ENCODE results near the gene CRTAC1. TPM values are rescaled to one million over a fixed set of nuclear protein-coding genes. Genes with fewer than 3 reads are reported as not detected.

Gene CRTAC1
- total and polyA plus RNA-seq, 12 donors, result 0.09 to 1.4 (median 0.48) TPM; not detected in 4

DNA sequence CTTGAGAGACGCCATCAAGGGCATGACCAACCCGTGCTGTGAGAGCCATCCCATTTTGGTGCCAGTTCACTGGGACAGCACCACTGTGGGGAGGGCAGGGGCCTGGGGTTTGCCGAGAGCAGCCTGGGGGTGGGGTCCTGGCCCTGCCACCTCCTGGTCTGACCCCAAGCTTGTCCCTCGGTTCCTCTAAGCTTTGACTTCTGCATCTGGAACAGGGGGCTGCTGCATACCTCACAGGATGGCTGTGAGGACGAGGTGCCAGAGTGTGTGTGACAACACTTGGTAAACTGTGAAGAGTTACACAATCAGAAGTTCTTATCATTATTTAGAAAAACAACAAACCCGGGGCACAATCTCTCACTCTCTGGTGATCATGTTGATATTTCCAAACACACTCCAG is 89.9 kb downstream of the CRTAC1 start:
- no peak overlapping the region for H3K4me3 ChIP-seq
- intact Hi-C loops (cut with DNase I), result no loop called here
- H3K27ac ChIP-seq, result no peak overlapping the region
- no peaks in the 10 kb centered on the region for H3K9me3 ChIP-seq (replicated peaks in 1 of 3)
- H3K36me3 ChIP-seq (replicated peaks in 1 of 2), result no peaks in the 10 kb centered on the region
- no peak for TF ChIP-seq POLR2A (IDR thresholded peaks at IDR 0.05)
- TF ChIP-seq, protein P1, sequence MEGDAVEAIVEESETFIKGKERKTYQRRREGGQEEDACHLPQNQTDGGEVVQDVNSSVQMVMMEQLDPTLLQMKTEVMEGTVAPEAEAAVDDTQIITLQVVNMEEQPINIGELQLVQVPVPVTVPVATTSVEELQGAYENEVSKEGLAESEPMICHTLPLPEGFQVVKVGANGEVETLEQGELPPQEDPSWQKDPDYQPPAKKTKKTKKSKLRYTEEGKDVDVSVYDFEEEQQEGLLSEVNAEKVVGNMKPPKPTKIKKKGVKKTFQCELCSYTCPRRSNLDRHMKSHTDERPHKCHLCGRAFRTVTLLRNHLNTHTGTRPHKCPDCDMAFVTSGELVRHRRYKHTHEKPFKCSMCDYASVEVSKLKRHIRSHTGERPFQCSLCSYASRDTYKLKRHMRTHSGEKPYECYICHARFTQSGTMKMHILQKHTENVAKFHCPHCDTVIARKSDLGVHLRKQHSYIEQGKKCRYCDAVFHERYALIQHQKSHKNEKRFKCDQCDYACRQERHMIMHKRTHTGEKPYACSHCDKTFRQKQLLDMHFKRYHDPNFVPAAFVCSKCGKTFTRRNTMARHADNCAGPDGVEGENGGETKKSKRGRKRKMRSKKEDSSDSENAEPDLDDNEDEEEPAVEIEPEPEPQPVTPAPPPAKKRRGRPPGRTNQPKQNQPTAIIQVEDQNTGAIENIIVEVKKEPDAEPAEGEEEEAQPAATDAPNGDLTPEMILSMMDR (IDR thresholded peaks at IDR 0.05), result no peak
- no peak for DNase-seq
- H3K27me3 ChIP-seq, result no peaks in the 10 kb centered on the region
- no peaks in the 10 kb centered on the region for H3K4me1 ChIP-seq (replicated peaks in 1 of 2)
- WGBS, 4 donors, result 32 to 43% (median 41%) methylated on average over 6 of the region's 6 CpGs

DNA sequence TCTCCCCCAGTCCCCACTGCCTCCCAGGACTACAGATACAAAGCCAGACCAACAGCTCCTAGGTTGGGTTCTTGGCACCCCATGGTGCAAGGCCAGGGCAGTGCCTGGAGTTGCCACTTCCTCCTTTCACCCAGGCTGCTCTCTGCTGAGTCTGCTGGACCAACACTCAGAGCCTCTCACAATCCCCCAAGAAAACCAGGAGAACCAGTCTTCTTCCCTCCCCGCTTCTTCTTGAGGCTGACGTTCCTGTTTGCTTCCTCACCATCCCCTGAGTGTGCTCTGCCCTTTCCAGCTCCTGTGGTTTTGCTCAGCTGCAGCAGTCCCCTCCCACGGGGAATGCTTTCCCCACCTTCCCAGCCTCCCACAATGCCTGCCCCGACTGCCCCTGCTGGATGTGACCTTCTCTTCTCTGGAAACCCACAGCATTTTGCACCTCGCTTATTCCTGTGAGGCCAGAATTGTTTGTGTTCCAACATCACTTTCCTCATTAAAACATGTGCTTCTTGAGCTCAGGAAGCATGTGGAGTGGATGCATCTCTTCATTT is 90.9 kb downstream of the CRTAC1 start:
- no peak for DNase-seq
- H3K4me1 ChIP-seq (replicated peaks in 1 of 2), result no peaks in the 10 kb centered on the region
- intact Hi-C loops (cut with DNase I), result no loop called here
- H3K27ac ChIP-seq, result no peak overlapping the region
- H3K9me3 ChIP-seq (replicated peaks in 1 of 3), result no peaks in the 10 kb centered on the region
- H3K36me3 ChIP-seq (replicated peaks in 1 of 2), result no peaks in the 10 kb centered on the region
- WGBS, 4 donors, result 26 to 53% (median 36%) methylated on average over 5 of the region's 5 CpGs
- TF ChIP-seq, protein P1 (IDR thresholded peaks at IDR 0.05), result no peak
- no peak for TF ChIP-seq POLR2A (IDR thresholded peaks at IDR 0.05)
- H3K4me3 ChIP-seq, result no peak overlapping the region
- H3K27me3 ChIP-seq, result no peaks in the 10 kb centered on the region

DNA sequence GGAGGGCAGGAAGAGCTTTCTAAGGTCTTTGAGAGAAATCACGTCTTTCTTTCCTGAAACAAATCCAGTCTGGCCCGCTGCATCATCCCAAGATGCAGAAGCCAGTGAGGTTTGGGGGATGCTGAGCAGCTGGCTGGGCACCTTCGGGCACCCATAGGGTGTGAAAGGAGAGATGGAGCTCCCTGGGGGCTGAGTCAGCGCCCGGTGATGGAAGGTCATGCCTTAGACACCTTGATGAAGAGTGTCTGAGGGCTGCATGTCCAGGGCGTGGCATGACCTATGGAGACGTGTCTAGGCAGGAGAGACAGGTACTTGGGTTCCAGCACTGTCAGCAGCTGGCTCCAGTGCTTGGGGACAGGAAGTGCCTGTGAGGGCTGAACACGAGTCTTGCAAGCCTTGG is 92.5 kb downstream of the CRTAC1 start:
- TF ChIP-seq POLR2A (IDR thresholded peaks at IDR 0.05), result no peak
- TF ChIP-seq, protein P1 (IDR thresholded peaks at IDR 0.05), result no peak
- Histone ChIP-seq H3K4me1 (replicated peaks in 1 of 2) (no peaks in the 10 kb centered on the region), H3K4me3 (no peak overlapping the region), H3K9me3 (replicated peaks in 1 of 3) (no peaks in the 10 kb centered on the region), H3K27ac (no peak overlapping the region), H3K36me3 (replicated peaks in 1 of 2) (no peaks in the 10 kb centered on the region), H3K27me3 (no peaks in the 10 kb centered on the region)
- DNase-seq, result no peak
- WGBS, 4 donors, result 63 to 73% (median 70%) methylated on average over 8 of the region's 8 CpGs
- intact Hi-C loops (cut with DNase I), result no loop called here

DNA sequence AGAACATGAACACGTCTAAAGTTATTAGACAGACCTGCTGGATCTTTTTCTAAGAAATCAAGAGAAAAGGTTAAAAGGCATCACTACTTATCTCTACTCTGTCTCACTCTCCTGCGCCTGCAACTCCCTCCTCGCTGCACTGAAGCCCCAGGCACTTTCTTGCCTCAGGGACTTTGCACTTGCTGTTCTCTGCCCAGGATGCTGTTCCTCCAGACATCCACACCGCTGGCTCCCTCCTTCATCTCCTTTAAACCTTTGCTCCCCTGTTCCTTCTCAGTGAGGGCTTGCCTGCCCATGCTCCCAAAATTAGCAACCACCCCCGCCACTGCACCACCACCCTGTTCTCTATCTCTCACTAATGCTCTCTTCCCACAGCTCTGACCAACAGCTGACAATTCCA is 93.4 kb downstream of the CRTAC1 start:
- no peak for DNase-seq
- 69 to 87% (median 82%) methylated on average over 5 of the region's 5 CpGs for WGBS, 4 donors
- no peaks in the 10 kb centered on the region for H3K27me3 ChIP-seq
- no peak for TF ChIP-seq POLR2A (IDR thresholded peaks at IDR 0.05)
- TF ChIP-seq, protein P1 (IDR thresholded peaks at IDR 0.05), result no peak
- H3K36me3 ChIP-seq (replicated peaks in 1 of 2), result no peaks in the 10 kb centered on the region
- H3K27ac ChIP-seq, result no peak overlapping the region
- no peaks in the 10 kb centered on the region for H3K4me1 ChIP-seq (replicated peaks in 1 of 2)
- intact Hi-C loops (cut with DNase I), result no loop called here
- H3K4me3 ChIP-seq, result no peak overlapping the region
- no peaks in the 10 kb centered on the region for H3K9me3 ChIP-seq (replicated peaks in 1 of 3)
